ENCODE measurements around the gene IKZF1.
A peak's percentile ranks its signal among the peaks of the same experiment; 100 is the strongest.

Gene IKZF1

GRCh38 chr7:50449501-50449880, 145.0 kb downstream of the IKZF1 start:
- TF ChIP-seq CTCF (IDR thresholded peaks at IDR 0.05; ENCODE audit: extremely low read depth, missing control alignments) = no peak
- no peak for DNase-seq (ENCODE audit: low spot score)

- DNase-seq (ENCODE audit: low spot score) = peak; percentile 90
- no peak for TF ChIP-seq CTCF (IDR thresholded peaks at IDR 0.05; ENCODE audit: extremely low read depth, missing control alignments)
These were observed 145.5 kb downstream of the IKZF1 start, which contains the start of gene FIGNL1 for GRCh38 chr7:50449881-50450589. Gene FIGNL1, minus strand, starts transcription at chr7:50450350. Its CDS starts 3,063 bp downstream, at chr7:50447287.

GRCh38 chr7:50450590-50451032, 146.1 kb downstream of the IKZF1 start:
- DNase-seq (ENCODE audit: low spot score) = peak; percentile 49

More at GRCh38 chr7:50450590-50451032, 146.1 kb downstream of the IKZF1 start:
- TF ChIP-seq CTCF (IDR thresholded peaks at IDR 0.05; ENCODE audit: extremely low read depth, missing control alignments) = no peak

Data from GM20000 (cell line).